SK-N-SH treated with all-trans-retinoic acid at 6 μM for 48 hours (cell line): ENCODE measurements around the gene TMEM167B.

Experiments used
- ATAC-seq: fragments of 200-7000 bp; cut with Tn5 transposase; 3 replicates; pipeline ENCODE4 v1.9.1; 2020; ENCODE audit warnings: mild to moderate bottlenecking, moderate library complexity
- ARNTL ChIP-seq: fragments of 450-650 bp; formaldehyde crosslinking; IDR thresholded peaks from 2 replicates; pipeline ENCODE4 v1.5.0; 2020; ENCODE audit warnings: low read depth, mild to moderate bottlenecking, moderate library complexity, borderline replicate concordance
- BACH2 ChIP-seq: fragments of 250-450 bp; sonication (Bioruptor Pico); IDR thresholded peaks from 2 replicates; pipeline ENCODE4 v1.9.0; 2021; ENCODE audit warnings: mild to moderate bottlenecking, borderline replicate concordance
- CREB5 ChIP-seq: fragments of 250-450 bp; sonication (Bioruptor Pico); IDR thresholded peaks from 2 replicates; pipeline ENCODE4 v1.5.1; 2020; ENCODE audit warnings: low read depth, mild to moderate bottlenecking, moderate library complexity
- CSRNP3 ChIP-seq: fragments of 250-450 bp; sonication (Bioruptor Pico); IDR thresholded peaks from 2 replicates; pipeline ENCODE4 v1.5.1; 2021; ENCODE audit warnings: mild to moderate bottlenecking, moderate library complexity
- ESRRG ChIP-seq: fragments of 250-450 bp; sonication (Bioruptor Pico); IDR thresholded peaks from 2 replicates; pipeline ENCODE4 v1.6.1; 2021; ENCODE audit warnings: mild to moderate bottlenecking
- GLIS3 ChIP-seq: fragments of 250-450 bp; sonication (Bioruptor Pico); IDR thresholded peaks from 2 replicates; pipeline ENCODE4 v1.5.0; 2020; ENCODE audit warnings: mild to moderate bottlenecking, moderate library complexity
- ISL1 ChIP-seq: fragments of 250-450 bp; sonication (Bioruptor Pico); IDR thresholded peaks from 2 replicates; pipeline ENCODE4 v2.1.2; 2022; ENCODE audit warnings: mild to moderate bottlenecking, moderate library complexity
- OSR1 ChIP-seq: fragments of 250-450 bp; sonication (Bioruptor Pico); IDR thresholded peaks from 2 replicates; pipeline ENCODE4 v1.8.0; 2022; ENCODE audit warnings: moderate library complexity, mild to moderate bottlenecking, inconsistent platforms
- PATZ1 ChIP-seq: fragments of 250-450 bp; sonication (Bioruptor Pico); IDR thresholded peaks from 2 replicates; pipeline ENCODE4 v1.8.0; 2020; ENCODE audit warnings: mild to moderate bottlenecking, moderate library complexity, borderline replicate concordance
- PPARA ChIP-seq: fragments of 250-450 bp; sonication (Bioruptor Pico); IDR thresholded peaks from 2 replicates; pipeline ENCODE4 v1.5.0; 2020; ENCODE audit warnings: mild to moderate bottlenecking, borderline replicate concordance
- RARB ChIP-seq: fragments of 250-450 bp; sonication (Bioruptor Pico); IDR thresholded peaks from 2 replicates; pipeline ENCODE4 v1.8.0; 2021; ENCODE audit warnings: mild to moderate bottlenecking, moderate library complexity
- SNAI2 ChIP-seq: fragments of 250-450 bp; sonication (Bioruptor Pico); IDR thresholded peaks from 2 replicates; pipeline ENCODE4 v1.5.0; 2020; ENCODE audit warnings: mild to moderate bottlenecking, moderate library complexity
- TCF4 ChIP-seq: fragments of 250-450 bp; sonication (Bioruptor Pico); IDR thresholded peaks from 2 replicates; pipeline ENCODE4 v1.8.0; 2021; ENCODE audit warnings: mild to moderate bottlenecking, moderate library complexity, borderline replicate concordance
- TOX ChIP-seq: fragments of 250-450 bp; sonication (Bioruptor Pico); IDR thresholded peaks from 2 replicates; pipeline ENCODE4 v1.8.0; 2021; ENCODE audit warnings: mild to moderate bottlenecking, moderate library complexity, borderline replicate concordance
- TSHZ2 ChIP-seq: fragments of 250-450 bp; sonication (Bioruptor Pico); IDR thresholded peaks from 2 replicates; pipeline ENCODE4 v1.5.0; 2020; ENCODE audit warnings: mild to moderate bottlenecking, moderate library complexity
- ZC3H10 ChIP-seq: fragments of 250-450 bp; sonication (Bioruptor Pico); IDR thresholded peaks from 2 replicates; pipeline ENCODE4 v1.5.1; 2021; ENCODE audit warnings: mild to moderate bottlenecking, moderate library complexity
- ZFP3 ChIP-seq: fragments of 250-450 bp; sonication (Bioruptor Pico); IDR thresholded peaks from 2 replicates; pipeline ENCODE4 v1.5.0; 2020; ENCODE audit warnings: mild to moderate bottlenecking, moderate library complexity
- ZFP30 ChIP-seq: fragments of 450-650 bp; formaldehyde crosslinking; IDR thresholded peaks from 2 replicates; pipeline ENCODE4 v1.5.0; 2022; ENCODE audit warnings: mild to moderate bottlenecking, moderate library complexity
- ZNF565 ChIP-seq: fragments of 450-650 bp; formaldehyde crosslinking; conservative IDR thresholded peaks from 2 replicates; pipeline ENCODE4 v1.5.0; 2020; ENCODE audit warnings: low read depth, mild to moderate bottlenecking, moderate library complexity
- ZNF70 ChIP-seq: fragments of 450-650 bp; formaldehyde crosslinking; IDR thresholded peaks from 2 replicates; pipeline ENCODE4 v1.5.0; 2020; ENCODE audit warnings: mild to moderate bottlenecking, moderate library complexity
- ZNF8 ChIP-seq: fragments of 450-650 bp; formaldehyde crosslinking; IDR thresholded peaks from 2 replicates; pipeline ENCODE4 v1.5.0; 2020; ENCODE audit warnings: mild to moderate bottlenecking, moderate library complexity
- TF ChIP-seq, protein P1 (sequence below): fragments of 250-450 bp; sonication (Bioruptor Pico); IDR thresholded peaks from 2 replicates; pipeline ENCODE4 v1.8.0; 2021; ENCODE audit warnings: low read depth, mild to moderate bottlenecking, moderate library complexity, borderline replicate concordance

Gene TMEM167B

GRCh38 chr1:109104364-109105151 is 14.0 kb downstream of the TMEM167B start:
- no peak for ATAC-seq
- no peak for TF ChIP-seq BACH2
- TF ChIP-seq ZFP3, result no peak
- no peak for TF ChIP-seq CSRNP3 (CRISPR knock-in tag)
- no peak for TF ChIP-seq GLIS3
- no peak for TF ChIP-seq SNAI2 (CRISPR knock-in tag)
- no peak for TF ChIP-seq ZNF565
- TF ChIP-seq, protein P1, sequence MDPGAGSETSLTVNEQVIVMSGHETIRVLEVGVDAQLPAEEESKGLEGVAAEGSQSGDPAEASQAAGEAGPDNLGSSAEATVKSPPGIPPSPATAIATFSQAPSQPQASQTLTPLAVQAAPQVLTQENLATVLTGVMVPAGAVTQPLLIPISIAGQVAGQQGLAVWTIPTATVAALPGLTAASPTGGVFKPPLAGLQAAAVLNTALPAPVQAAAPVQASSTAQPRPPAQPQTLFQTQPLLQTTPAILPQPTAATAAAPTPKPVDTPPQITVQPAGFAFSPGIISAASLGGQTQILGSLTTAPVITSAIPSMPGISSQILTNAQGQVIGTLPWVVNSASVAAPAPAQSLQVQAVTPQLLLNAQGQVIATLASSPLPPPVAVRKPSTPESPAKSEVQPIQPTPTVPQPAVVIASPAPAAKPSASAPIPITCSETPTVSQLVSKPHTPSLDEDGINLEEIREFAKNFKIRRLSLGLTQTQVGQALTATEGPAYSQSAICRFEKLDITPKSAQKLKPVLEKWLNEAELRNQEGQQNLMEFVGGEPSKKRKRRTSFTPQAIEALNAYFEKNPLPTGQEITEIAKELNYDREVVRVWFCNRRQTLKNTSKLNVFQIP (CRISPR knock-in tag), result no peak
- TF ChIP-seq TOX (CRISPR knock-in tag), result no peak
- TF ChIP-seq ISL1, result no peak
- TF ChIP-seq TCF4 (CRISPR knock-in tag), result no peak
- no peak for TF ChIP-seq ARNTL
- no peak for TF ChIP-seq OSR1 (CRISPR knock-in tag)
- TF ChIP-seq CREB5 (CRISPR knock-in tag), result no peak
- no peak for TF ChIP-seq ESRRG (CRISPR knock-in tag)
- TF ChIP-seq ZNF8, result no peak
- TF ChIP-seq ZNF70, result no peak
- no peak for TF ChIP-seq ZC3H10 (CRISPR knock-in tag)
- TF ChIP-seq TSHZ2 (CRISPR knock-in tag), result no peak
- TF ChIP-seq RARB (CRISPR knock-in tag), result no peak
- TF ChIP-seq PPARA (CRISPR knock-in tag), result no peak

- no peak for ATAC-seq
- TF ChIP-seq GLIS3, result no peak
- no peak for TF ChIP-seq ARNTL
- no peak for TF ChIP-seq OSR1 (CRISPR knock-in tag)
- TF ChIP-seq PATZ1 (CRISPR knock-in tag), result no peak
- no peak for TF ChIP-seq ESRRG (CRISPR knock-in tag)
- no peak for TF ChIP-seq CREB5 (CRISPR knock-in tag)
- no peak for TF ChIP-seq BACH2
- no peak for TF ChIP-seq RARB (CRISPR knock-in tag)
- no peak for TF ChIP-seq TCF4 (CRISPR knock-in tag)
- TF ChIP-seq ZNF8, result no peak
- TF ChIP-seq ZFP30, result no peak
- TF ChIP-seq SNAI2 (CRISPR knock-in tag), result no peak
- no peak for TF ChIP-seq PPARA (CRISPR knock-in tag)
- no peak for TF ChIP-seq CSRNP3 (CRISPR knock-in tag)
- TF ChIP-seq ZNF70, result no peak
- TF ChIP-seq TOX (CRISPR knock-in tag), result no peak
- TF ChIP-seq, protein P1 (CRISPR knock-in tag), result no peak
- TF ChIP-seq ISL1, result no peak
Measured at GRCh38 chr1:109105881-109106280, 15.3 kb downstream of the TMEM167B start.
